IPS-11a (cell line): Measurements from ENCODE around the gene ABCB4.

Experiments
- H3K4me3 ChIP-seq: one replicate; pipeline ENCODE4 v1.5.1; 2013; ENCODE audit warnings: low read depth, low read length, control low read depth

ABCB4 gene

GRCh38 chr7:87427288-87427687 lies 48.2 kb downstream of the ABCB4 start:
- no peak overlapping the region for H3K4me3 ChIP-seq

GRCh38 chr7:87426160-87426559 lies 49.3 kb downstream of the ABCB4 start:
- no peak overlapping the region for H3K4me3 ChIP-seq

- H3K4me3 ChIP-seq, result no peak overlapping the region
Measured at GRCh38 chr7:87424075-87424474, 51.4 kb downstream of the ABCB4 start.

- H3K4me3 ChIP-seq, result no peak overlapping the region
Measured at GRCh38 chr7:87420173-87420572, 55.3 kb downstream of the ABCB4 start.

GRCh38 chr7:87416682-87417587 lies 58.5 kb downstream of the ABCB4 start:
- H3K4me3 ChIP-seq, result no peak overlapping the region

GRCh38 chr7:87414794-87415188 lies 60.7 kb downstream of the ABCB4 start:
- no peak overlapping the region for H3K4me3 ChIP-seq

GRCh38 chr7:87413951-87414793 lies 61.3 kb downstream of the ABCB4 start:
- H3K4me3 ChIP-seq, result no peak overlapping the region

GRCh38 chr7:87413029-87413428 lies 62.5 kb downstream of the ABCB4 start:
- H3K4me3 ChIP-seq, result no peak overlapping the region

GRCh38 chr7:87411186-87411585 lies 64.3 kb downstream of the ABCB4 start:
- no peak overlapping the region for H3K4me3 ChIP-seq

GRCh38 chr7:87404674-87405073 lies 70.8 kb downstream of the ABCB4 start:
- no peak overlapping the region for H3K4me3 ChIP-seq

- H3K4me3 ChIP-seq, result no peak overlapping the region
Measured at GRCh38 chr7:87398446-87398845, 77.0 kb downstream of the ABCB4 start.

- H3K4me3 ChIP-seq, result no peak overlapping the region
Measured at GRCh38 chr7:87395442-87396020, 79.9 kb downstream of the ABCB4 start.

- H3K4me3 ChIP-seq, result no peak overlapping the region
Measured at GRCh38 chr7:87391020-87391701, 84.3 kb downstream of the ABCB4 start.

- H3K4me3 ChIP-seq, result no peak overlapping the region
Measured at GRCh38 chr7:87380905-87381304, 94.6 kb downstream of the ABCB4 start.

- no peak overlapping the region for H3K4me3 ChIP-seq
Measured at GRCh38 chr7:87375662-87376435, 99.6 kb downstream of the ABCB4 start.

GRCh38 chr7:87370660-87371180 lies 104.8 kb downstream of the ABCB4 start:
- H3K4me3 ChIP-seq, result no peak overlapping the region

GRCh38 chr7:87369216-87369615 lies 106.3 kb downstream of the ABCB4 start:
- no peak overlapping the region for H3K4me3 ChIP-seq

GRCh38 chr7:87364246-87364645 lies 111.2 kb downstream of the ABCB4 start:
- no peak overlapping the region for H3K4me3 ChIP-seq

- H3K4me3 ChIP-seq, result no peak overlapping the region
Measured at GRCh38 chr7:87363342-87363741, 112.1 kb downstream of the ABCB4 start.

GRCh38 chr7:87361320-87361719 lies 114.2 kb downstream of the ABCB4 start:
- no peak overlapping the region for H3K4me3 ChIP-seq
